HG03442 (cell line): ENCODE measurements around the gene MAOB.

Experiments used
- ATAC-seq: cut with Tn5 transposase; IDR thresholded peaks from one replicate; pipeline ENCODE4 v1.9.1; 2021; ENCODE audit warnings: mild to moderate bottlenecking, moderate library complexity; ENCODE audit not compliant: unreplicated experiment

MAOB gene

GRCh38 chrX:43718081-43718480 is 164.2 kb downstream of the MAOB start:
- ATAC-seq, result no peak

GRCh38 chrX:43717161-43717560 is 165.1 kb downstream of the MAOB start:
- ATAC-seq, result no peak

GRCh38 chrX:43716696-43717095 is 165.6 kb downstream of the MAOB start:
- no peak for ATAC-seq
